ENCODE data around the gene UTF1.
"Not testable (repeated sequence)": the region's sequence is repeated elsewhere in the genome, so short reads cannot be mapped to it uniquely, and the experiment has no call there.

The UTF1 gene

GRCh38 chr10:133210398-133211140, 19.4 kb upstream of the UTF1 start:
- DNase-seq: no peak

DNA sequence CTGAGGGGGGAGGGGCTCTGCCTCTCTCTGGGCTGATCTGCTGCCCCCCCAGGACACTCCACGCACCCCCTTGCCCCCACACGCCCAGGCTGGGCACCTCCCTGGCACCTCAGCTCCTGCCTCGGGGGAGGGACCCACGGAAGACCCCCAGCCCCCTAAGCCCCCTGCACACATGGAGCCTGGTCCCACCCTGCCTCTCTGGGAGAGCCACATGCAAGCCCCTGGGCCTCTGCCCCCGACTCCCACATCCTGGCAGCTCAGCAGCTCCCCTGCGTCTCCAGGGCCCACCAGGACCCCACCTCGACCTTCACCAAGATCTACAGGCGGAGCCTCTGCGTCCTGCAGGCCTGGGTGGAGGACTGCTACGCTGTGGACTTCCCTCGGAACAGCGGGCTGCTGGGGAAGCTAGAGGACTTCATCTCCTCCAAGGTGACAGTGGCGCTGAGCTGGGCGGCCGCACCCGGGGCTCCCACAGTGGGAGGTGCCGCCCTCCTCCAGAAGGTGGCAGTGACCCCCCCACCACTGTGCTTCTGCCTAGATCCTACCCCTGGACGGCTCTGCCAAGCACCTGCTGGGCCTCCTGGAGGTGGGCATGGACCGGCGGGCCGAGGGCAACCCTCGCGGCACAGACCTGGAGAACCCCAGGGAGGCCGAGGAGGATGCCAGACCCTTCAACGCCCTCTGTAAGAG, 18.7 kb upstream of the UTF1 start:
- no peak for DNase-seq

DNA sequence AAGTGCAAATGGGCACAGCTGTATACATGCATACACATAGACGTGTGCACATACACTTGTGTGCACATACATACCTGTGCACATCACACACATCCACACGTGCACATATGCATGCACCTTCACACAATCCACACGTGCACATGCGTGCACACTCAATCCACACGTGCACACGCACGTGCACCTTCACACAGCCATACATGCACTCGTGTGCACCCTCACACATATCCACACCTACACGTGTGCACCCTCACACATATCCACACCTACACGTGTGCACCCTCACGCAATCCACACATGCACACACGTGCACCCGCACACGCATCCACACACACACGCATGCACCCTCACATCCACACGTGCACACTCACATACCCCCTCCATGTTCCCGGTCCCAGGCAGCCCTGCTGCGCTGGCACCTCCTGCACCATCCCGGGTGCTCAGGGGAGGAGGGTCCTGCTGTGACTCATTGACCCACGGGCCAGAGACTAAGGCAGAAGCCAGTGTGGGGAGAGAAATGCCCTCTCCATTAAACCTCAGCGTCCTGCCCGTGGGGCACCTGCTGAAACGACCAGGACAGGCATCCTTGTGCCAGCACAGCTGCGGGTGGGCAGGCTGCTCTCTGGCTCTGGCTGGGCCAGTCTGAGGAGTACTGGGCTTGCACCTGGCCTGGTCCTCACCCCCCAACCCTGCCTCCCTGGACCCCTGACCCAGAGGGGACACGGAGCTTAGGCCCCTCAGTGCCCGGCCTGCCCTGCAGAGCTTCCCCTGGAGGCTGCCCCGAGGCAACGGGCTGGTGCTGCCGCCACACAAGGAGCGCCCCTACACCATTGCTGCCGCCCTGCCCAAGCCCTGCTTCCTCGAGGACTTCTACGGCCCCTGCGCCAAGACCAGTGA, 17.8 kb upstream of the UTF1 start:
- no peak for DNase-seq

DNA sequence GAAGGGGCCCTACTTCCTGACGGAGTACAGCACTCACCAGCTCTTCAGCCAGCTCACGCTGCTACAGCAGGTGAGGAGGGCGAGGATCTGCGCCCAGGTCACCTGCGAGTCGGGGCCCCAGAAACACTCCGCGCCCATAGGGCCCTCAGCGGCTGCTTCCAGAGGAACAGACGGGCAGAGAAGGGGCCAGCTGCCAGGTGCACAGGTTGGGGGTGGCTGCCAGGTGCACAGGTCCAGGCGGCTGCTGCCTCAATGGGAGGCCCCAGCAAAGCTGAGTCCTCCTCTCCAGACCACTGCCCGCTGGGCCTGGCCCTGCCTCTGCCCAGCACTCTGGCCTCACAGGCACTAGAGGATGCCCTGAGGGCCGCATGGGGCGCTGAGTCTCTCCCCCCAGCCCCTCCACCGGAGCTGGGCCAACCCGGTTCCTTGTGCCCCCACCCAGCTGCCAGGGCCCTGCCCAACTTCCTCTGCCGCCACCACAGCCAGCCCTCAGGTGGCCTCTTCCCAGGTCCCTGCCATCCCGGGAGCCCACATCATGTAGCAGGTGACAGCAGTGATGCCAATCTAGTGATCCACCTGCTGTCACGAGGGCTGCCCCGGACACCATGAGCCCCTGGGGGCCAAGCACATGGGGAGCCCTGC, 17.0 kb upstream of the UTF1 start:
- DNase-seq: no peak

DNA sequence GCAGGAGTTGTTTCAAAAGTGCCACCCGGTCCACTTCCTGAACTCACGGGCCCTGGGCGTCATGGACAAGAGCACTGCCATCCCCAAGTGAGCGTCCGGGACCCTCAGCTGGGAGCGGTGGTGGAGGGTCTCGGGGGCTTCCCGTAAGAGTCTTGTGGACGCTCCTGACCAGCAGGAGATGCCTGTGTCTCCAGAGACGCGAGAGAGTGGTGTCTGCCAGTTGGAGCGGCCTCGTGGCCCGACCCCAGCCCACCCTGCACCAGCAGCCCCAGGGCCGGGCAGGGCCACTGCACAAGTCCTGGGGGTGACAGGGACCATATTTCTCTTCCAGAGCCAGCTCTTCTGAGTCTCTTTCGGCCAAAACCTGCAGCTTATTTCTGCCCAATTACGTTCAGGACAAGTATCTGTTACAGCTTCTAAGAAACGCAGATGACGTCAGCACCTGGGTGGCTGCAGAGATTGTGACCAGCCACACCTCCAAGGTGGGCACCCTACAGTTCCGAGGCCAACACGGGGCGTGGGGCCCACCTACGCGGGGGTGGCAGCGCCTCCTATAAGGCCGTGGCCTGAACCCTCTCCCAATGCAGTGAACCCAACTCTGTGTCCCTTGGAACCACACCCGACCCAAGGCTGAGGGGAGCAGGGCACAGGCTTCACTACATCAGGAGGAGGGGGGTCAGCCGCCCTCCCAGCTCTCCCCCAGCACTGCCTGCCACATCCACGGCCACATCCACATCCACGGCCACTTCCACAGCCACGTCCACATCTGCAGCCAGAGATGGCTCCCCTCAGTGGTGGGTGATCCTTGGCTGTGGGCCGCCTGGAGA, 16.2 kb upstream of the UTF1 start:
- DNase-seq: no peak

DNA sequence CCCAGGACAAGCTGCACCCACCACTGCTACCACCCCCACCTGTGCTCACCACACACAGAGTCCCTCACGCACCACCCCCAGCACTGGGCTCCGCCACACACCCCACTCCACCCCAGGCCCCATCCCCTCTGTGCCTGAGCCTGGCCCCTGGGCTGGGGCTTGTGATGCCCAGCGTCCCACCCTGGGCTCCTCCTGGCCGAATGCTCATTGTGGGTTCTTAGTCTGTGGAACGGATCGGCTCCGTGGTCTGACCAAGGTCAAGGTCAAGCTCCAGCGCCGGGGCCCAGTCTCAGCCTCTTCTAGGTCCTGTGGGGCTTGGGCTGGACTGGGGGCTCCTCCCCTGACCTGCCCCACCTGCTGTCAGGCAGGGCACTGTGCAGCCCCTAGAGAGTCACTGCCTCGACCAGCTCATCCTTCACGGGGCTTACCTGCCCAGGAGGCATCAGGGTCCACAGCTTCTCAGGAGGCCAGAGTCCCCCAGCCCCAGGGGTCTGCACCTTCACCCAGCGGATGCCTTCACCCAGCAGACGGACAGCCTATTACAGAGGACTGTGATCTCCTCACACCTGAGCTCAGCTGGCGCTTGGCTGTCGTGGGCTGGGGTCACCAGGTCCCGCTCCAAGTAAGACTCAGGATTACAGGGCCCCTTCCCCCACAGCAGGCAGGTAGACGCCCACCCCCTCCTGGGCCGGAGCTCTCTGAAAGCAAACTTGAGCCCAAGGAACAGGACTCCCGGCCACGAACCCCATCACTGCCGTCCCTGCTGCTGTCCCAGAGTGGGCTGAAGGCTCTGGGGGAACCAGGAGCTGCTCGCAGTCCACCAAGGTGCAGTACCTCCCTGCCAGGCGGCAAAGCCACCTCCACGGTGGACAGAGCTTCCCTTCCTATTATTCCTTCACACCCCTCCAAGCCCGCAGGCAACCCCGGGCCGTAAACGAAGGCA, 15.3 kb upstream of the UTF1 start:
- no peak for DNase-seq

DNA sequence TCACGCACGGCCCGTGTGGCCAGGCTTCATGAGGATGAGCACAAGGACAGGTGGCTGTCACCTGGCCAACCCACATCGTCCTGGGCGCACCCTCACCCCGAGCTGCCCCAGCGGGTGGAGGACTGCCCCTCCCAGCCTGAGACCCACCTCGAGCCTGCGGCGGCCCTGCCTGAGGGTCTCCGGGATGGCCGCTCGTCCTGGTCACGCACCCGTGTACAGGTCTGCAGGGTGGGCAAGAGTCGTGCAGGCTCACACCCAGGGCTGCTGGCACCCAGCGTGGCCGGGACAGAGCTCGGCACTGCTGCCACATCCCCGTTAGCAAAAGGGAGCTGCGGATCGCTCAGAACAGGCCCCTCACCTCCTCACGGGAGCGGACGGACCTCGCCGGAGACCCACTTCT, 14.4 kb upstream of the UTF1 start:
- DNase-seq: no peak

GRCh38 chr10:133216776-133217175, 13.2 kb upstream of the UTF1 start:
- DNase-seq: no peak

DNA sequence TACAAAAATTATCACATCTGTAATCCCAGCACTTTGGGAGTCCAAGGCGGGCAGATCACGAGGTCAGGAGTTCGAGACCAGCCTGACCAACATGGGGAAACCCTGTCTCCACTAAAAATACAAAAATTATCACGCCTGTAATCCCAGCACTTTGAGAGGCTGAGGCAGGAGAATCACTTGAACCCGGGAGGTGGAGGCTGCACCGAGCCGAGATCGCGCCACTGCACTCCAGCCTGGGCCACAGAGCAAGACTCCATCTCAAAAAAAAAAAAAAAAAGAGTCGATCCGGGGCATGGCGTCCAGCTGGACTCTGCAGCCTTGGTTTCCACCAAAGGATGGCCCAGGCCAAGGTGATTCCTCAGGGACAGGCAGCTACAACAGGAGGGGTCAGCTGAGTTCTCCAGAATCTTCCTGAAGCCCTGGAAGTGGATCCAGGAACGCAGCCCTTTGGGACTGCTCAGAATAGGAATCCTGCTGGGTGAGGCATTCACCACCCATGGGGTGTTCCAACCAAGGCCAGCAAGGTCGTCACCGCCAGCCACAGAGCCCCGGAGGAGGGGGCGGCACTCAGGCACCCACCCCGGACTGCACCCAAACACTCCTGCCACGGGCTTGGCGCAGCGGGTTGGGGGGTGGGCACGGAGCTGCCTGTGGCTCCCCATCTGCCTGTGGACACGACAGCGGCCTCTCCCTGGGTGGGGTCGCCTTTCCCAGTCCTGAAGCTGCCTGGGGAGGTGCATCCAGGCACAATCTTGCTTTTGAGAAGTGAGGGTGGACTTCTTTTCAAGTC, 12.0 kb upstream of the UTF1 start:
- no peak for DNase-seq

GRCh38 chr10:133218891-133219290, 11.1 kb upstream of the UTF1 start:
- DNase-seq: no peak

DNA sequence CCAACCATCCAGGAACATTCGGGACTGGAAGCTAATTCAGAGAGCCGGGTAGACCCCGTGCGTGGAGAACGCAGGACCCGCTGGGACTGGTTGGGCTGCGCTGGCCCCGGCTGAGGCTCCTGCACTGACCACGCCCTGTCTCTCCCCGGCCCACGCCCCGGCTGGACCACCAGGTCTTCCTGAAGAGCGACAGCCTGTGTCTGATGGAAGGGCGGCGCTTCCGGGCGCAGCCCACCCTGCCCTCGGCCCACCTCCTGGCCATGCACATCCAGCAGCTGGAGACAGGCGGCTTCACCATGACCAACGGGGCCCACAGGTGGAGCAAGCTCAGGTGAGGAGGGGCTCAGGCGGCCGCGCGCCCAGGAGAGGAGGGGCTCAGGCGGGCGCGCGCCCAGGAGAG, 10.2 kb upstream of the UTF1 start:
- DNase-seq: no peak

GRCh38 chr10:133221331-133221730, 8.7 kb upstream of the UTF1 start:
- DNase-seq: no peak

GRCh38 chr10:133221756-133222155, 8.3 kb upstream of the UTF1 start:
- DNase-seq: not testable (repeated sequence)

- no peak for DNase-seq
These were observed 5.9 kb upstream of the UTF1 start for GRCh38 chr10:133224076-133224475.

DNA sequence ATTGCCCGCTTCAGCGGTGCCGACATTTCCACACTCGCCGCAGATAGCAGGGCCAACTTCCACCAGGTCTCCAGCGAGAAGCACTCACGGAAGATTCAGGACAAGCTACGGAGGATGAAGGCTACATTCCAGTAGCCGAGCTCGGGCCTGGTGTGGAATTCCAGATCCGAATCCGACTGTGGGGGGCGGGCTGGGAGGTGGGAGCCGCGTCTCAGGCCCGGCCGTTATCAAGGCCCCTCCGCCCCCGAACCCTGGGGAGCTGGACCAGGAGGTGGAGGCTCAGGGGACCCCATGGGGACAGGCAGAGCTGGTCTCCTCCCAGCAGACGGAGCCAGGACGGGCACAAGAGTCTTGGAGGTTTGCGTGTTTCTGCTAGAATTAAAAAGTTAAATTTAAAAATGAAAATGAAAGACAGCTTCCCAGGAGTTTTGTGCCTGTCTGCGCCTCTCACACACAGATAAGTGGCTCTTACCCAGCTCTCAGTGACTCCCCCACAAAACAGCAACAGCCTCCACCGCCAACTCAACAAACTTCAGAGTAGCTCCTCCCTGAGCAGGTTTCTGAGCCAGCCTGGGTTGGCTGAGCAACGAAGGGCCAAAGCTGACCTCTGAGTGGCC, 5.2 kb upstream of the UTF1 start:
- DNase-seq: no peak

GRCh38 chr10:133225707-133226191, 4.3 kb upstream of the UTF1 start:
- DNase-seq: no peak

DNA sequence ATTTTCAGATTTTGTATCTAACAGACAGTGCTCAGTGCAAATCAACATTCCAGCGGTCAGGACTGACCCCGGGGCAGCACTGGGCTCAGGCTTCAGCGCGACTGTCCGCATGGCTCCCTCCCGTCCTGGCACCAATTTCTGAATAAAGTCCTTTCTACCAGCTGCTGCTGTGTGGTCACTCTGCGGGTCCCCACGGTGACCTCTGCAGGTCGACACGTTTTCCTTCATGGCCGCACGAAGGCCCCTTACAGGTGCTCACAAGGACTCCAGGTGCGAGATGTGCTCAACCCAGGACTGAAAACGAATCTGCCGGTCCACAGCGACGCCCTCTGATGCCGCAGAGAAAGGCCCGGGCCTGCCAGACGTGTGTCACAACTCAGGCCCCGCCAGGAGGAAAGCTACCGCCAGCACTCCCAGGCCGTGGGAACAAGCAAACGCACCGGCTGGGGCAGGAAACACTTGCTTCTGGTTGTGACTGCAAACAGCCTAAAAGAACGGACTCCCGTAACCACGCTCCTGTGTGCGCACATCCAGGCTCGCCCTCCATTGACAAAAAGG, 3.7 kb upstream of the UTF1 start:
- DNase-seq: no peak

GRCh38 chr10:133227256-133227655, 2.8 kb upstream of the UTF1 start:
- no peak for DNase-seq

Measured in suppressor macrophage treated with lipopolysaccharide for 1 hour (primary cell).